H7 (cell line): ENCODE data around the gene CAMK2A. TPM values are rescaled to one million over a fixed set of nuclear protein-coding genes. Genes with fewer than 3 reads are reported as not detected.

Experiments
- DNase-seq: peaks from one replicate; pipeline ENCODE4 v3.0.0; 2012
- H3K27me3 ChIP-seq: 2 replicates; pipeline ENCODE4 v1.6.0; 2011; ENCODE audit warnings: mild to moderate bottlenecking, low read length; ENCODE audit not compliant: control insufficient read depth, insufficient read depth
- H3K36me3 ChIP-seq: replicated peaks from 2 replicates; pipeline ENCODE4 v1.5.1; 2011; ENCODE audit warnings: low read length; ENCODE audit not compliant: control insufficient read depth, insufficient read depth
- H3K4me3 ChIP-seq: 2 replicates; pipeline ENCODE4 v1.5.1; 2011; ENCODE audit warnings: low read depth, mild to moderate bottlenecking, control low read depth, low read length, moderate library complexity; ENCODE audit not compliant: insufficient read depth
- total RNA-seq: library from RNA; depleted of rRNA; stranded (reverse); fragments of >200 nt; shearing (Covaris generic); gene quantifications from 2 replicates; pipeline ENCODE4 v1.2.3, GENCODE V29; 2014

Gene CAMK2A
- total RNA-seq, 1 experiment from 2014 or later = 0.07 TPM

DNA sequence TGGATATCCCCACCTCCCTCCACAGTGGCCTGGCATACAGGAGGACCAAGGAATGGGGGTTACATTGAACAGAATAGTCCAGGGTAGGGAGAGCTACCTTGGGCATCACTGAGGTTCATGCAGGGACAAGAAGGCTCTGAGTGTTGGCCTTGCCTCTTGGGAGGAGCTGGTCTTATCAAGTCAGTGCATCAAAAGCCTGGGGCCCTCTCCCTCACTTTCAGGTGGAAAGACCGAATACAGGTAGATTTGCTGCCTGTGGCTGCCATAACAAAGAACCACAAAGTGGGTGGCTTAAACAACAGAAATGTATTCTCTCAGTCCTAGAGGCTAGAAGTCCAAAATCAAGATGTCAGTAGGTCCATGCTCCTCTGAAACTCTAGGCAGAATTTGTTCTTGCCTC is 31.6 kb upstream of the CAMK2A start:
- no peak for DNase-seq
- Histone ChIP-seq H3K27me3 (no peaks in the 10 kb centered on the region), H3K4me3 (no peak overlapping the region), H3K36me3 (no peaks in the 10 kb centered on the region)

DNA sequence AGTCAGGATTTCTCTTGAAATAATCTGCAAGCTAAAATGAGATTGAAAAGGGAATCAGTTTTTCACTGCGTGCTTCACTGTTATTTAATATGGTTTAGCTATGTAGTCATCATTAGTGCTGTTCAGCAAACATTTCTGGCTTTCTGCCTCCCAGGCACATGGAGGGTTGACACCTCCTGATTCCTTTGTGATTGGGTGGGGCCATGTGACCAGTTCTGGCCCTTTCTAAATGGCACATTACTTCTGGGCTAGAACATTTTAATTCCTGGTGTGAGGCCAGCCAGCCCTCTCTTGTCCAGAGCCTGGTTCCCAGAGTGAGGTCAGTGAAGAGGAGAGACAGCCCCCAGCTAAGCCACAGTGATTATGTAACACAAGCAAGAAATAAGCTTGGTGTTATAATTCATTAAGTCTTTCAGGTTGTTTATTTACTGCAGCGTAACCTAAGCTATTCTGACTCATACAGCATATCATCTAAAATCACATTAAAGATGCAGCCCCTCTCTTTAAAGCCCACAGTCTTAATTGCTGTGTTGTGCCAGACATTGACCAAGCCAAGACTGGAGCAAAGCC is 30.6 kb upstream of the CAMK2A start:
- Histone ChIP-seq H3K36me3 (no peaks in the 10 kb centered on the region), H3K4me3 (no peak overlapping the region), H3K27me3 (no peaks in the 10 kb centered on the region)
- DNase-seq = no peak

DNA sequence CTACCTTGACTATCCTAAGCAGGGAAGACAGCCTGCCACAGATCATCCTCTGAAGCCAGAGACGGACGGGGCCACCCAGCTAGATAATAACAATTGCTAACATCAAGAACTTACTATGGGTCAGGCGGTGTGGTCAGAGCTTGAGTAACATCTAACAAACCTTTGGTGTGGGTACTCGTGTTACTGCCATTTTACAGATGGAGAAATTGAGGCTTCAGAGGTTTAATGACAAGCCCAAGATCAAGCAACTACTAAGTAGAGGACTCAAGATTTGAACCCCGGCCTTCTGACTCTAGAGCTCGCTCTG is 29.9 kb upstream of the CAMK2A start:
- Histone ChIP-seq H3K36me3 (no peaks in the 10 kb centered on the region), H3K4me3 (no peak overlapping the region), H3K27me3 (no peaks in the 10 kb centered on the region)
- DNase-seq = no peak

DNA sequence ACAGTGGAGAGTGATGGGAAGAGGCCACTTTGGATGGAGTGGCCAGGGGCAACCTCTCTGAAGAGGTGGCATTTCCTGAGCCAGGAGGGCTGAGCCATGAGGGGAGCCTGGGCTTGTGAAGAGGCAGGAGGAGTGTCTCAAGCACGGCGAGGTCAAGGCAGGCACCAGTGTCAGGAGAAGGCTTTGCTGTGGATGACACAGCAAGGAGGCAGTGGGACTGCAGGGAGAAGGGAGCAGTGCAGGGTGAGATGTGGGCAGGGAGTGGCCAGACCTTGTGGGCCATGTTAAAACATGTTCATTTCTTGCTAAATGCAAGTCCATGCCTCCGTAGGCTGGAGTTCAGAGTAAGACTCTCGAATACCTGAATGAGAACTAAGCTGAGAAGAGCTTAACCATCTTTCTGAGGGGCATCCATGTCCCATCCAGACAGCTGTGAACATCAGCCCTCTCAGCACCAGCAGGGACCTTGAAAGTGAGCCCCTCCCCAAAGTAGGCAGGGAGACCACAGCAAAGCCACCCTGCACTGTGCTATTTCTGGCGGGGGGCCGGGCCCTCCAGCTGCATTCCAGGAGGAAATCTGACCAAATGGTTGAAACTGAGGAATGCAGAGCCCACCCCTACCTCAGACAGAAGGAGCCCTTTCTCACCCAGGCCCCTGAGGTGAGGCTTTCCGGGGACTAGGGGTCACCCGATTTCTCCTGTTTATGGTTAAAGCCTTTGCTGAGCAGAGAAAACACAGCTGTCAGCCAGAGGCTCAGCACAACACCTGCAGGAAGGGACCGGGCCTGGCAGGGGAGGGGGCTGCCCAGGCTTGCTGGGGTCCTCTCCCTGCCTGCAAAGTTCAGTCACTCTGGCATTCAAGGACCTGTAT is 29.3 kb upstream of the CAMK2A start:
- no peak for DNase-seq
- Histone ChIP-seq H3K4me3 (no peak overlapping the region), H3K36me3 (no peaks in the 10 kb centered on the region), H3K27me3 (no peaks in the 10 kb centered on the region)

DNA sequence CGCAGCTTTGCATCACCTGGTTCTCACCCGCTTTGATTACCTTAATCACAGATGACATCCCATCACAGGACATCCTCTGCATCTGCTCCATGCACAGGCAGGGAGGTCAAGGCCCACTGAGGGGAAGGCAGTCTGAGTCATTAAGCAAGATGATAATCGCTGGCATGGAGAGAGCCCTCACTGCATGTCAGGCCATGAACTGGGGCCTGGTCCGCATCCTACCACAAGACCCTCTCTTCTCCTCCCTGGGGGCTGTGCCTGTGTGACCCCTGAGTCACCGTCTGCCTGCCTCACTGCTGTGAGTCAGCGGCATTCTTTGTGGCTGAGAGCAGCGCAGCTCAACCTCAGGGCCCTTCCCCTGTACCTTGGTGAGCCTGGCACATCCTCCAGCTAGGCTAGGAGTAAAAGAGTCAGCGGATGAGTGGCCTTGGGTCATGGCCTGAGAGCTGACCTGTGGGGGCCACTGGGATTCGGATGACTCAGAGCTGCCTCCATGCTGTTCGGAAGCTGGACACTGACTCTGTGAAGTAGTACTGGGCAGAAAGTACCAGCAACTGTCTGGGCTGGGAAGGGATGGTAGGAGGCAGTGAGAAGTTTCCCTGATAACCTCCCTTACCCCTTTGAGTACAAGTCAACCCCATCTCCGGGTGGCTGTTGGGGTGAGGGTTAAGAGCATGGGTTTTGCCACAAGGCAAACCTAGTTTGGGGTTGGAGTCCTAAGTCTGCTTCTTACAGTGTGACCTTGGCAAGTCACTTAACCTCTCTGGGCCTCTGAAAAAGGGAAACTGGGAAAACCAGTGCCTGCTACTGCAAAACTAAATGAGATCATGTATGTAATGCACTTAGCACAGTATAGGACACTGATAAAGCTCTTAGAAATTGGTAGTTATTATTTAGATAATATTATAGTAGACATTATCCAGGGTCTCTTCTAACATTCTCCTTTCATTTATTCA is 27.8 kb upstream of the CAMK2A start:
- H3K4me3 ChIP-seq = no peak overlapping the region

GRCh38 chr5:150316320-150316719 is 26.7 kb upstream of the CAMK2A start:
- H3K27me3 ChIP-seq = no peaks in the 10 kb centered on the region
- H3K4me3 ChIP-seq = no peak overlapping the region
- no peaks in the 10 kb centered on the region for H3K36me3 ChIP-seq
- no peak for DNase-seq

More for the DNA sequence above, 27.8 kb upstream of the CAMK2A start:
- no peaks in the 10 kb centered on the region for H3K36me3 ChIP-seq
- H3K27me3 ChIP-seq = no peaks in the 10 kb centered on the region
- DNase-seq = no peak

DNA sequence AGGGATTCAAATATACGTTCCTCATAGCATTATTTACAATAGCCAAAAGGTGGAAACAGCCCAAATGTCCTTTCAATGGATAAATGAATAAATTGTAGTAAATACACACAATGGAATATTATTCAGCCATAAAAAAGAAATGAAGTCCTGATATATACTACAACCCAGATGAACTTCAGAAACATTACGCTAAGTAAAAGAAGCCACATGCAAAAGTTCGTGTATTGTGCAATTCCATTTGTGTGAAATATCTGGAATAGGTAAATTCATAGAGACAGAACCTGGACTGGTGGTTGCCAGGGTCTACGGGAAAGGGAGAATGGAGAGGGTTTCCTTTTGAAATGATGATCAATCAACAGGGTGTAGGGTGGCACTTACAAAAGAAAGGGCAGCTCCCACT is 25.7 kb upstream of the CAMK2A start:
- Histone ChIP-seq H3K4me3 (no peak overlapping the region), H3K36me3 (no peaks in the 10 kb centered on the region), H3K27me3 (no peaks in the 10 kb centered on the region)
- no peak for DNase-seq

- no peak overlapping the region for H3K4me3 ChIP-seq
- no peak for DNase-seq
- H3K36me3 ChIP-seq = no peaks in the 10 kb centered on the region
- H3K27me3 ChIP-seq = no peaks in the 10 kb centered on the region
Measured at GRCh38 chr5:150313921-150314716, 24.5 kb upstream of the CAMK2A start.

GRCh38 chr5:150313501-150313900 is 23.9 kb upstream of the CAMK2A start:
- Histone ChIP-seq H3K36me3 (no peaks in the 10 kb centered on the region), H3K4me3 (no peak overlapping the region), H3K27me3 (no peaks in the 10 kb centered on the region)
- DNase-seq = no peak

- Histone ChIP-seq H3K36me3 (no peaks in the 10 kb centered on the region), H3K4me3 (no peak overlapping the region), H3K27me3 (no peaks in the 10 kb centered on the region)
- no peak for DNase-seq
Measured at GRCh38 chr5:150312518-150312917, 22.9 kb upstream of the CAMK2A start.

DNA sequence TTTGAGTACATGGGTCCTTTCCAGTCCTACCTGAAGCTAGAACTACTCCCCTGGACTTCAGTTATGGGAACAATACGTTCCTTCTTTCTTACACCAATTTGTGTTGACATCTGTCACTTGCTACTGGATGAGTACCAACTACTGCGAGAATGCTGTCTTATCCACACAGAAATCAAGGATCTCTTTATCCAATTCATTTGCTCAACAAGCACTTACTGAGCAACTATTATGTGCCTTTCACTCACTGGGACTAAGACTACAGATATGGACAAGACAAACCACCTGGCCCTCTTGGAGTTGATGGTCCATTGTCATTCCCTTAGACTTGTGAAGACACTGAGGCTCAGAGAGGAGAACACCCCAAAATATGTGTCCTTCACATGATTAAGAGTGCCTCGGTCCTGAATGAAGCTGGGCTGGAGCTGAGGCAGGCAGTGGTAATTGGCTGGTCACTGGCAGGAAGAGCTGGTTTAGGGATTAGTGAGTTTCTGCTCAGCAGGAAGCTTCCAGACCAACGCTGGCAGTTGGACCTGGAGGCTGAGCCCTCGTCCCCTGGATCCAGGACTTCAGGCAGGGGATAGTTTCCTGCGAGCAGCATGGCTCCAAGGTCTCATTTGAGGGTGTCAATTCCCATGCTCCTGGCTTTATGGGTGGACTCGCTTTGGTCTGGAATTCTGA is 21.6 kb upstream of the CAMK2A start:
- DNase-seq = peak; percentile 70

GRCh38 chr5:150310246-150310645 is 20.7 kb upstream of the CAMK2A start:
- no peaks in the 10 kb centered on the region for H3K27me3 ChIP-seq
- no peak for DNase-seq
- H3K36me3 ChIP-seq = no peaks in the 10 kb centered on the region
- H3K4me3 ChIP-seq = no peak overlapping the region

More for the DNA sequence above, 21.6 kb upstream of the CAMK2A start:
- no peak overlapping the region for H3K4me3 ChIP-seq
- H3K36me3 ChIP-seq = no peaks in the 10 kb centered on the region
- no peaks in the 10 kb centered on the region for H3K27me3 ChIP-seq

DNA sequence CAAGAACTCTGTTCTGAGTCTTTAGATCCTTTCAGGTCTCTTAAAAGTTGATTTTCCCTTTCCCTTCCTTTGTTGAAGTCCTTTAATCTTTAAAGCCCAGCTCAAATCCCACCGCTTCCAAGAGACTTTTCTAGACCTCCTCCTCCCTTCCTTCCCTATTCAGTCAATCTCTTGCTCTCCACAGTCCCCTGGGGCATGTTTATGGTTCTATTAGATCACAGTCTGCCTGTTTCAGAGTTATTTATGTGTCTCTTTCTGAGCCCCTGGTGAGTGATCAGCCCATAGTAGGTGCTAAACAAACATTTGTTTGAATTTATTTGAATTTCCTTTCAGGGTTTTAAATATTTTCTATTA is 20.3 kb upstream of the CAMK2A start:
- H3K27me3 ChIP-seq = no peaks in the 10 kb centered on the region
- no peak for DNase-seq
- H3K36me3 ChIP-seq = no peaks in the 10 kb centered on the region
- no peak overlapping the region for H3K4me3 ChIP-seq
